ENCODE measurements around the gene DNAAF8. TPM values are rescaled to one million over a fixed set of nuclear protein-coding genes. Genes with fewer than 3 reads are reported as not detected.

DNAAF8 gene
- polyA plus RNA-seq, 1 of the 3 experiments (the other 2 are of a cell fraction): 3.1 TPM

DNA sequence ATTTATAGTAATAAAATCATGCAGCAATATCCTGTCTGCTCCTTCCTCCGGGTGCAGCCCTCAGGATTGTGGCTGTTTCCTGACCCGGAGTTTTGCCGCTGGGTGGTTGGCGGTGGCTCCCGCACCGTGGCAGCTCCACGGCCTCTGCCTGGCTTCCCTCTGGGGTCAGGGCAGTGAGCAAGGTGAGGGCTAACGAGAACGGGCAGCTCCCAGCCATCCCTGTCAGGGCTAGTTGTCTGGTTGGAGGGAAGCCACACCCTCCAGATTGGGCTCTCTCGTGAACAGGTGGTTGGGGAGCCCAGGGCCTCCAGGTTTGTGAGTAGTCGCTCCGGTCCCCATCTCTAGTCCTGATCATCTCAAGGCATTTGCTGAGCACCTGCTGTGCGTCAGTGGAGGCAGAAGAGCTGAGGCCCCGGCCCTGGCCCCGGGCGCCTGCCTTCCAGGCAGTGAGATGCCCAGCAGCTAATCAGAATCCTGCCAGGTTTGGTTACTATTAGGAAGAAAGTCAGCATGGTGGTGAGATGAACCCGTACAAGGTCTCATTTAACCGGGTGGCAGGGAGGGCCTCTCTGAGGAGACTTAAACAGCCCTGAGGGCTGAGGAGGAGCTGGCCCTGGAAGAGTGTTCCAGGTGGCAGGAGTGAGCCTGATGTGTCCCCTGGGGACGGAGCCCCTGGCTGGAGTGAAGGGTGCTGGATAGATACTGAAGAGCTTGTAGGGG lies 43.2 kb upstream of the DNAAF8 start:
- TF ChIP-seq, protein P1, sequence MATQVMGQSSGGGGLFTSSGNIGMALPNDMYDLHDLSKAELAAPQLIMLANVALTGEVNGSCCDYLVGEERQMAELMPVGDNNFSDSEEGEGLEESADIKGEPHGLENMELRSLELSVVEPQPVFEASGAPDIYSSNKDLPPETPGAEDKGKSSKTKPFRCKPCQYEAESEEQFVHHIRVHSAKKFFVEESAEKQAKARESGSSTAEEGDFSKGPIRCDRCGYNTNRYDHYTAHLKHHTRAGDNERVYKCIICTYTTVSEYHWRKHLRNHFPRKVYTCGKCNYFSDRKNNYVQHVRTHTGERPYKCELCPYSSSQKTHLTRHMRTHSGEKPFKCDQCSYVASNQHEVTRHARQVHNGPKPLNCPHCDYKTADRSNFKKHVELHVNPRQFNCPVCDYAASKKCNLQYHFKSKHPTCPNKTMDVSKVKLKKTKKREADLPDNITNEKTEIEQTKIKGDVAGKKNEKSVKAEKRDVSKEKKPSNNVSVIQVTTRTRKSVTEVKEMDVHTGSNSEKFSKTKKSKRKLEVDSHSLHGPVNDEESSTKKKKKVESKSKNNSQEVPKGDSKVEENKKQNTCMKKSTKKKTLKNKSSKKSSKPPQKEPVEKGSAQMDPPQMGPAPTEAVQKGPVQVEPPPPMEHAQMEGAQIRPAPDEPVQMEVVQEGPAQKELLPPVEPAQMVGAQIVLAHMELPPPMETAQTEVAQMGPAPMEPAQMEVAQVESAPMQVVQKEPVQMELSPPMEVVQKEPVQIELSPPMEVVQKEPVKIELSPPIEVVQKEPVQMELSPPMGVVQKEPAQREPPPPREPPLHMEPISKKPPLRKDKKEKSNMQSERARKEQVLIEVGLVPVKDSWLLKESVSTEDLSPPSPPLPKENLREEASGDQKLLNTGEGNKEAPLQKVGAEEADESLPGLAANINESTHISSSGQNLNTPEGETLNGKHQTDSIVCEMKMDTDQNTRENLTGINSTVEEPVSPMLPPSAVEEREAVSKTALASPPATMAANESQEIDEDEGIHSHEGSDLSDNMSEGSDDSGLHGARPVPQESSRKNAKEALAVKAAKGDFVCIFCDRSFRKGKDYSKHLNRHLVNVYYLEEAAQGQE (IDR thresholded peaks at IDR 0.05; ENCODE audit: low read depth, low read length): no peak
- TF ChIP-seq RXRA (IDR thresholded peaks at IDR 0.05; ENCODE audit: borderline replicate concordance, low read depth): no peak
- TF ChIP-seq, protein P2, sequence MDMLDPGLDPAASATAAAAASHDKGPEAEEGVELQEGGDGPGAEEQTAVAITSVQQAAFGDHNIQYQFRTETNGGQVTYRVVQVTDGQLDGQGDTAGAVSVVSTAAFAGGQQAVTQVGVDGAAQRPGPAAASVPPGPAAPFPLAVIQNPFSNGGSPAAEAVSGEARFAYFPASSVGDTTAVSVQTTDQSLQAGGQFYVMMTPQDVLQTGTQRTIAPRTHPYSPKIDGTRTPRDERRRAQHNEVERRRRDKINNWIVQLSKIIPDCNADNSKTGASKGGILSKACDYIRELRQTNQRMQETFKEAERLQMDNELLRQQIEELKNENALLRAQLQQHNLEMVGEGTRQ (IDR thresholded peaks at IDR 0.05; ENCODE audit: borderline replicate concordance, low read depth, low read length): no peak
- no peak for TF ChIP-seq ELF1 (IDR thresholded peaks at IDR 0.05)
- TF ChIP-seq IRF3 (IDR thresholded peaks at IDR 0.05; ENCODE audit: low read depth, low read length): no peak
- no peak for TF ChIP-seq TEAD4 (IDR thresholded peaks at IDR 0.05; ENCODE audit: borderline replicate concordance, insufficient read depth)
- no peak for TF ChIP-seq FOSL2 (IDR thresholded peaks at IDR 0.05; ENCODE audit: borderline replicate concordance, low read depth)
- no peak for TF ChIP-seq EP300 (IDR thresholded peaks at IDR 0.05; ENCODE audit: borderline replicate concordance in 1 of 2, low read depth in 1 of 2, low read length in 1 of 2)
- no peak for TF ChIP-seq TAF1 (IDR thresholded peaks at IDR 0.05; ENCODE audit: borderline replicate concordance, low read depth, low read length)
- TF ChIP-seq GATA2 (CRISPR knock-in tag; IDR thresholded peaks at IDR 0.05): no peak
- TF ChIP-seq RAD21 (IDR thresholded peaks at IDR 0.05; ENCODE audit: low read length): no peak
- no peak for TF ChIP-seq NFIC (IDR thresholded peaks at IDR 0.05; ENCODE audit: borderline replicate concordance)
- TF ChIP-seq RCOR1 (IDR thresholded peaks at IDR 0.05; ENCODE audit: low read length): no peak
- TF ChIP-seq FOXM1 (IDR thresholded peaks at IDR 0.05; ENCODE audit: low read depth): no peak
- TF ChIP-seq RFX5 (IDR thresholded peaks at IDR 0.05; ENCODE audit: low read length): no peak
- TF ChIP-seq TCF12 (IDR thresholded peaks at IDR 0.05): no peak
- no peak for TF ChIP-seq YY1 (IDR thresholded peaks at IDR 0.05; ENCODE audit: low read depth)
- no peak for TF ChIP-seq SIN3A (IDR thresholded peaks at IDR 0.05; ENCODE audit: borderline replicate concordance, low read depth, low read length)
- H3K9ac ChIP-seq: no peak overlapping the region
- 90% methylated on average over 15 of the region's 19 CpGs for WGBS (ENCODE audit: low lambda C conversion rate)
- CTCF ChIA-PET: interaction anchor here (1.0 kb wide), 1 partner anchor 8 kb away, joined by 3 read pairs; no protein-coding TSS in a partner anchor
- peak; percentile 23 for DNase-seq
- no peaks in the 10 kb centered on the region for H3K9me2 ChIP-seq
- no peaks in the 10 kb centered on the region for H4K20me1 ChIP-seq (ENCODE audit: insufficient read depth)
- H3K4me2 ChIP-seq: no peak overlapping the region
- H3K9me3 ChIP-seq: no peaks in the 10 kb centered on the region
- no peak overlapping the region for H3K4me3 ChIP-seq (ENCODE audit: low read depth in 2 of 2, low read length in 1 of 2)
- H3K27ac ChIP-seq (ENCODE audit: low read depth in 2 of 2, low read length in 1 of 2): no peak overlapping the region
- POLR2A ChIA-PET: interaction anchor here (1.5 kb wide), 1 partner anchor 43 kb away, joined by 3 read pairs; the partner anchor contains the start of genes ANKS3 and DNAAF8
- no peak overlapping the region for H2AFZ ChIP-seq (ENCODE audit: low read depth)
- H3K79me2 ChIP-seq (ENCODE audit: insufficient read depth): peaks cover 11% of the 10 kb centered on the region; the same call in 1 of the 2 replicates
- peaks cover 14% of the 10 kb centered on the region for H3F3A ChIP-seq (replicated peaks; ENCODE audit: insufficient read depth)
- H3K27me3 ChIP-seq (ENCODE audit: insufficient read depth): no peaks in the 10 kb centered on the region
- H3K36me3 ChIP-seq (replicated peaks in 1 of 2; ENCODE audit: control insufficient read depth in 1 of 2, insufficient read depth in 2 of 2, low read length in 1 of 2): peaks cover 7 to 25% of the 10 kb centered on the region in 2 experiments
- peaks cover 0 to 26% of the 10 kb centered on the region in 2 experiments; a peak in 1 of 4 replicates for H3K4me1 ChIP-seq (ENCODE audit: control insufficient read depth in 1 of 2, insufficient read depth in 2 of 2, low read depth in 1 of 2, low read length in 1 of 2)

Data from SK-N-SH (cell line).